DMS79 treated with DMSO at 0.1 percent for 48 hours (cell line): ENCODE results near the gene NELFCD.

Experiments
- DNase-seq: peaks from one replicate; lab custom pipeline; 2025; lab: John Stamatoyannopoulos, UW

NELFCD gene

GRCh38 chr20:58994390-58995159 lies 13.5 kb downstream of the NELFCD start:
- no peak for DNase-seq

GRCh38 chr20:58995461-58996225 lies 14.6 kb downstream of the NELFCD start:
- DNase-seq, result no peak

GRCh38 chr20:58996226-58996611 lies 15.2 kb downstream of the NELFCD start:
- no peak for DNase-seq

GRCh38 chr20:58997141-58997770 lies 16.2 kb downstream of the NELFCD start:
- DNase-seq, result no peak

- DNase-seq, result no peak
Observed at GRCh38 chr20:58998656-58999055, 17.6 kb downstream of the NELFCD start.

- DNase-seq, result no peak
Observed at GRCh38 chr20:59000326-59000725, 19.3 kb downstream of the NELFCD start.

GRCh38 chr20:59001068-59001448 lies 20.0 kb downstream of the NELFCD start:
- DNase-seq, result no peak

GRCh38 chr20:59001449-59002171 lies 20.6 kb downstream of the NELFCD start:
- DNase-seq, result no peak

GRCh38 chr20:59002388-59002787 lies 21.3 kb downstream of the NELFCD start:
- no peak for DNase-seq

GRCh38 chr20:59002874-59003399 lies 21.9 kb downstream of the NELFCD start:
- DNase-seq, result no peak

- DNase-seq, result no peak
Observed at GRCh38 chr20:59003836-59004492, 22.9 kb downstream of the NELFCD start.

- no peak for DNase-seq
Observed at GRCh38 chr20:59004493-59004762, 23.4 kb downstream of the NELFCD start.

GRCh38 chr20:59004763-59005522 lies 23.9 kb downstream of the NELFCD start:
- no peak for DNase-seq

GRCh38 chr20:59005523-59006166 lies 24.6 kb downstream of the NELFCD start:
- no peak for DNase-seq

- no peak for DNase-seq
Observed at GRCh38 chr20:59006167-59006863, 25.3 kb downstream of the NELFCD start.

- DNase-seq, result no peak
Observed at GRCh38 chr20:59006864-59007664, 26.0 kb downstream of the NELFCD start, which contains the start of gene CTSZ. TSS of gene CTSZ (minus strand) at chr20:59007254. CDS start at chr20:59007128, 126 bp downstream.

- no peak for DNase-seq
Observed at GRCh38 chr20:59007665-59008511, 26.8 kb downstream of the NELFCD start.
